ENCODE results near the gene DSN1. TPM values are rescaled to one million over a fixed set of nuclear protein-coding genes. Genes with fewer than 3 reads are reported as not detected.

The DSN1 gene
- total and polyA plus RNA-seq, 2 of the 8 experiments (the other 6 are each of a cell fraction or from before 2014, with no cell fraction given): 12.0 to 26.2 TPM

DNA sequence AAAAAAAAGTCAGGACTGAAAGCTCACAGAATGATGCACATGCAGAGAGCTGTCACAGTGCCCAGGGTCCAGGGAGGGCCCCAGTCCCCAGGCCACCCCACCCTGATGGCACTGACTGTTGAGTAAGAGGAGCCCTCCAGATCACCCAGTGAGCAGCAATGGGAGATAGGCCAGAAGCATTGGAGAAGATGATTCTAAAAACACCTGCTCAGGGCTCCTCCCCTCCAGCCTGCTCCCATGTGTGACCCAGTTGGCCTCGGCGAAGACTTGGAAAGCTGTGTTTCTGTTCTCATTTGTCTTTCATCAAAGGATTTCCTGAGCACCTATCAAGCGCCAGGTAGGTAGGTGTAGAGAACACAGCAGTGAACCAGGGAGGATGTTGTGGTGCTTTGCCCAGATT is 43.9 kb upstream of the DSN1 start (continued):
- TF ChIP-seq, protein P1, sequence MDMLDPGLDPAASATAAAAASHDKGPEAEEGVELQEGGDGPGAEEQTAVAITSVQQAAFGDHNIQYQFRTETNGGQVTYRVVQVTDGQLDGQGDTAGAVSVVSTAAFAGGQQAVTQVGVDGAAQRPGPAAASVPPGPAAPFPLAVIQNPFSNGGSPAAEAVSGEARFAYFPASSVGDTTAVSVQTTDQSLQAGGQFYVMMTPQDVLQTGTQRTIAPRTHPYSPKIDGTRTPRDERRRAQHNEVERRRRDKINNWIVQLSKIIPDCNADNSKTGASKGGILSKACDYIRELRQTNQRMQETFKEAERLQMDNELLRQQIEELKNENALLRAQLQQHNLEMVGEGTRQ (IDR thresholded peaks at IDR 0.05; ENCODE audit: low read length): no peak
- no peak for TF ChIP-seq POLR2AphosphoS5 (IDR thresholded peaks at IDR 0.05; ENCODE audit: low read depth, low read length)

Data from H1 (cell line).